HG03521 (cell line): ENCODE measurements around the gene EMSY.

Source experiments
- ATAC-seq: cut with Tn5 transposase; IDR thresholded peaks from one replicate; pipeline ENCODE4 v1.9.1; 2021; ENCODE audit warnings: mild to moderate bottlenecking, moderate library complexity; ENCODE audit not compliant: unreplicated experiment

EMSY gene

GRCh38 chr11:76523147-76523546 lies 78.3 kb downstream of the EMSY start:
- ATAC-seq, result no peak

- ATAC-seq, result no peak
These were observed 79.1 kb downstream of the EMSY start for GRCh38 chr11:76523786-76524436.

- no peak for ATAC-seq
These were observed 79.6 kb downstream of the EMSY start for GRCh38 chr11:76524461-76524860.

- no peak for ATAC-seq
These were observed 80.1 kb downstream of the EMSY start for GRCh38 chr11:76524919-76525318.

- ATAC-seq, result no peak
These were observed 82.1 kb downstream of the EMSY start for GRCh38 chr11:76526878-76527277.

- no peak for ATAC-seq
These were observed 97.6 kb downstream of the EMSY start for GRCh38 chr11:76542436-76542835.

- ATAC-seq, result no peak
These were observed 98.3 kb downstream of the EMSY start for GRCh38 chr11:76543006-76543703.

- no peak for ATAC-seq
These were observed 106.0 kb downstream of the EMSY start for GRCh38 chr11:76550781-76551180.

- ATAC-seq, result no peak
These were observed 106.6 kb downstream of the EMSY start for GRCh38 chr11:76551400-76551799.

- no peak for ATAC-seq
These were observed 108.2 kb downstream of the EMSY start for GRCh38 chr11:76552987-76553386.

GRCh38 chr11:76553554-76554476 lies 109.0 kb downstream of the EMSY start:
- ATAC-seq, result no peak

GRCh38 chr11:76554767-76555166 lies 109.9 kb downstream of the EMSY start:
- no peak for ATAC-seq

- no peak for ATAC-seq
These were observed 112.6 kb downstream of the EMSY start for GRCh38 chr11:76557466-76557865.

- no peak for ATAC-seq
These were observed 113.7 kb downstream of the EMSY start for GRCh38 chr11:76558473-76558872.

GRCh38 chr11:76558891-76559290 lies 114.1 kb downstream of the EMSY start:
- ATAC-seq, result no peak

- ATAC-seq, result no peak
These were observed 114.5 kb downstream of the EMSY start for GRCh38 chr11:76559346-76559745.

- no peak for ATAC-seq
These were observed 115.4 kb downstream of the EMSY start for GRCh38 chr11:76560219-76560618.

- ATAC-seq, result no peak
These were observed 116.4 kb downstream of the EMSY start for GRCh38 chr11:76561245-76561644.

- no peak for ATAC-seq
These were observed 117.7 kb downstream of the EMSY start for GRCh38 chr11:76562541-76562940.

- no peak for ATAC-seq
These were observed 119.5 kb downstream of the EMSY start for GRCh38 chr11:76564364-76564763.

GRCh38 chr11:76566811-76567210 lies 122.0 kb downstream of the EMSY start:
- no peak for ATAC-seq

- ATAC-seq, result no peak
These were observed 122.4 kb downstream of the EMSY start for GRCh38 chr11:76567261-76567660.
